PC-3 (cell line): Measurements from ENCODE around the gene FOXD1.

Source experiments
- CTCF ChIP-seq: fragments of 300-600 bp; sonication (generic); conservative IDR thresholded peaks from 2 replicates; pipeline ENCODE4 v1.5.1; 2017; ENCODE audit warnings: antibody characterized with exemption, low read depth, mild to moderate bottlenecking, low read length
- EZH2 ChIP-seq: fragments of 300-600 bp; sonication (generic); IDR thresholded peaks from one replicate; pipeline ENCODE4 v1.6.1; 2017; ENCODE audit warnings: antibody characterized with exemption, mild to moderate bottlenecking, low read length; ENCODE audit not compliant: unreplicated experiment
- EZH2phosphoT487 ChIP-seq: fragments of 300-600 bp; sonication (generic); IDR thresholded peaks from 2 replicates; pipeline ENCODE4 v1.6.1; 2018; ENCODE audit warnings: mild to moderate bottlenecking, antibody characterized with exemption, low read length, borderline replicate concordance

GRCh38 chr5:73434907-73435306 is 13.7 kb downstream of the FOXD1 start:
- TF ChIP-seq EZH2phosphoT487 (no peak), CTCF (no peak), EZH2 (no peak)
